PC-3 (cell line): ENCODE data around the gene TAS1R3. TPM values are rescaled to one million over a fixed set of nuclear protein-coding genes. Genes with fewer than 3 reads are reported as not detected.

Experiments
- ATAC-seq: fragments of 200-7000 bp; cut with Tn5 transposase; 2 replicates; pipeline ENCODE4 v1.9.1; 2020; ENCODE audit warnings: mild to moderate bottlenecking, moderate library complexity
- BruUV-seq: library from RNA; stranded (reverse); fragments of 400-500 nt; replicated peaks from 2 replicates; lab custom pipeline; 2021; lab: Mats Ljungman, UMichigan
- CTCF ChIA-PET: fragments of 300-600 bp; sonication (Branson Sonifier 250); formaldehyde crosslinking; loops from one replicate; lab custom pipeline; 2022; ENCODE audit warnings: antibody characterized with exemption; lab: Charles Lee
- POLR2A ChIA-PET: fragments of 300-600 bp; sonication (Branson Sonifier 250); formaldehyde crosslinking; loops from one replicate; lab custom pipeline; 2022; ENCODE audit warnings: antibody characterized with exemption; ENCODE audit not compliant: unreplicated experiment; lab: Charles Lee
- DNase-seq: peaks from one replicate; pipeline ENCODE4 v3.0.0-alpha.2; 2015
- H2AFZ ChIP-seq: fragments of 300-600 bp; sonication (generic); 2 replicates; pipeline ENCODE4 v1.6.0; 2016; ENCODE audit warnings: antibody characterized with exemption, low read length
- H3F3A ChIP-seq: fragments of 300-600 bp; sonication (generic); one replicate; pipeline ENCODE4 v1.6.0; 2017; ENCODE audit warnings: antibody characterized with exemption, low read length, control low read depth, mild to moderate bottlenecking; ENCODE audit not compliant: unreplicated experiment
- H3K27ac ChIP-seq: fragments of 300-600 bp; sonication (generic); 2 replicates; pipeline ENCODE4 v1.5.1; 2016; ENCODE audit warnings: mild to moderate bottlenecking, low read length
- H3K27me3 ChIP-seq: fragments of 300-600 bp; sonication (generic); 2 replicates; pipeline ENCODE4 v1.6.1; 2016; ENCODE audit warnings: low read length, mixed read lengths
- H3K36me3 ChIP-seq: fragments of 300-600 bp; sonication (generic); 2 replicates; pipeline ENCODE4 v1.6.1; 2016; ENCODE audit warnings: low read depth, mixed run types, low read length, mixed read lengths
- H3K4me1 ChIP-seq: fragments of 300-600 bp; sonication (generic); 2 replicates; pipeline ENCODE4 v1.5.1; 2016; ENCODE audit warnings: low read length; ENCODE audit not compliant: insufficient read depth
- H3K4me2 ChIP-seq: fragments of 300-600 bp; sonication (generic); 2 replicates; pipeline ENCODE4 v1.6.0; 2016; ENCODE audit warnings: low read length
- H3K4me3 ChIP-seq: fragments of 300-600 bp; sonication (generic); 2 replicates; pipeline ENCODE4 v1.5.1; 2016; ENCODE audit warnings: mild to moderate bottlenecking, low read length, mixed read lengths
- H3K79me2 ChIP-seq: fragments of 300-600 bp; sonication (generic); 2 replicates; pipeline ENCODE4 v1.6.1; 2017; ENCODE audit warnings: low read length, mixed read lengths
- H3K9ac ChIP-seq: fragments of 300-600 bp; sonication (generic); 2 replicates; pipeline ENCODE4 v1.6.0; 2016; ENCODE audit warnings: mild to moderate bottlenecking, low read length
- H3K9me2 ChIP-seq: fragments of 300-600 bp; sonication (generic); replicated peaks from 2 replicates; pipeline ENCODE4 v1.6.1; 2016; ENCODE audit warnings: mixed run types, low read length, mixed read lengths
- H3K9me3 ChIP-seq: fragments of 300-600 bp; sonication (generic); 2 replicates; pipeline ENCODE4 v1.6.1; 2016; ENCODE audit warnings: low read length, mixed read lengths
- H4K20me1 ChIP-seq: fragments of 300-600 bp; sonication (generic); 2 replicates; pipeline ENCODE4 v1.6.1; 2016; ENCODE audit warnings: low read length, mixed read lengths
- EZH2 ChIP-seq: fragments of 300-600 bp; sonication (generic); IDR thresholded peaks from one replicate; pipeline ENCODE4 v1.6.1; 2017; ENCODE audit warnings: antibody characterized with exemption, mild to moderate bottlenecking, low read length; ENCODE audit not compliant: unreplicated experiment
- EZH2phosphoT487 ChIP-seq: fragments of 300-600 bp; sonication (generic); IDR thresholded peaks from 2 replicates; pipeline ENCODE4 v1.6.1; 2018; ENCODE audit warnings: mild to moderate bottlenecking, antibody characterized with exemption, low read length, borderline replicate concordance
- intact Hi-C: fragments of 100-400 bp; cut with micrococcal nuclease; formaldehyde crosslinking; loops from 2 replicates; pipeline ENCODE4 v1.9.0; 2023
- total RNA-seq: library from RNA; depleted of rRNA; stranded (reverse); fragments of >200 nt; gene quantifications from 2 replicates; pipeline ENCODE4 v1.2.3, GENCODE V29; 2014
- TF ChIP-seq, protein P1 (sequence below): fragments of 300-600 bp; sonication (generic); conservative IDR thresholded peaks from 2 replicates; pipeline ENCODE4 v1.5.1; 2017; ENCODE audit warnings: antibody characterized with exemption, low read depth, mild to moderate bottlenecking, low read length

The TAS1R3 gene
- total RNA-seq, 1 experiment from 2014 or later = 1.9 TPM

DNA sequence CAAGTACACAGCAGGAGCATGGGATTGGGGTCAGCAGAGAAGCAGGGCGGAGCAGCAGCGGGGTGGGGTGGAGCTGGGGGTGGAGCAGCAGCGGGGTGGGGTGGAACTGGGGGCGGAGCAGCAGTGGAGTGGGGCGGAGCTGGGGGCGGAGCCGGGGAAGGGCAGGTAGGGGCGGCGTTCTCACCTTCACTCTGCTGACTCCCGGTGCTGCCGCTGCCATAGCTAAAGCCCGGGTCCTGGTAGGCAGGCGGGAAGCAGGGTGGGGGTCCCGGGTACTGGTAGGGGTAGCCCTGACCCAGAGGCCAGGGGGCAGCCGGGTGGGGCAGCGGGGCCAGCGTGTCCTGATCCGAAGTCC lies 6.7 kb downstream of the TAS1R3 start:
- Histone ChIP-seq H3K4me2 (no peak overlapping the region), H3K27ac (no peak overlapping the region), H3K27me3 (no peaks in the 10 kb centered on the region), H3K9ac (no peak overlapping the region), H3F3A (no peaks in the 10 kb centered on the region), H3K9me2 (no peaks in the 10 kb centered on the region), H4K20me1 (peaks cover 5% of the 10 kb centered on the region; the same call in 1 of the 2 replicates), H3K9me3 (no peaks in the 10 kb centered on the region), H3K4me3 (no peak overlapping the region), H3K36me3 (peaks cover 61% of the 10 kb centered on the region), H3K79me2 (peaks cover 18% of the 10 kb centered on the region), H3K4me1 (peaks cover 10% of the 10 kb centered on the region; the same call in 1 of the 2 replicates), H2AFZ (no peak overlapping the region)
- intact Hi-C loops = no loop called here
- TF ChIP-seq EZH2phosphoT487 (no peak), EZH2 (no peak)
- TF ChIP-seq, protein P1, sequence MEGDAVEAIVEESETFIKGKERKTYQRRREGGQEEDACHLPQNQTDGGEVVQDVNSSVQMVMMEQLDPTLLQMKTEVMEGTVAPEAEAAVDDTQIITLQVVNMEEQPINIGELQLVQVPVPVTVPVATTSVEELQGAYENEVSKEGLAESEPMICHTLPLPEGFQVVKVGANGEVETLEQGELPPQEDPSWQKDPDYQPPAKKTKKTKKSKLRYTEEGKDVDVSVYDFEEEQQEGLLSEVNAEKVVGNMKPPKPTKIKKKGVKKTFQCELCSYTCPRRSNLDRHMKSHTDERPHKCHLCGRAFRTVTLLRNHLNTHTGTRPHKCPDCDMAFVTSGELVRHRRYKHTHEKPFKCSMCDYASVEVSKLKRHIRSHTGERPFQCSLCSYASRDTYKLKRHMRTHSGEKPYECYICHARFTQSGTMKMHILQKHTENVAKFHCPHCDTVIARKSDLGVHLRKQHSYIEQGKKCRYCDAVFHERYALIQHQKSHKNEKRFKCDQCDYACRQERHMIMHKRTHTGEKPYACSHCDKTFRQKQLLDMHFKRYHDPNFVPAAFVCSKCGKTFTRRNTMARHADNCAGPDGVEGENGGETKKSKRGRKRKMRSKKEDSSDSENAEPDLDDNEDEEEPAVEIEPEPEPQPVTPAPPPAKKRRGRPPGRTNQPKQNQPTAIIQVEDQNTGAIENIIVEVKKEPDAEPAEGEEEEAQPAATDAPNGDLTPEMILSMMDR = no peak
- DNase-seq (peak; percentile 53), ATAC-seq (peak; percentile 23)
- no TSS peak for BruUV-seq
- POLR2A ChIA-PET = no interaction called here
- CTCF ChIA-PET = interaction anchor here (0.7 kb wide), 1 partner anchor 19 kb away, joined by 3 read pairs; no protein-coding TSS in a partner anchor

GRCh38 chr1:1338278-1338677 lies 7.2 kb downstream of the TAS1R3 start:
- Histone ChIP-seq H3K9me3 (no peaks in the 10 kb centered on the region), H2AFZ (no peak overlapping the region), H3K4me2 (no peak overlapping the region), H3K9ac (no peak overlapping the region), H3K9me2 (no peaks in the 10 kb centered on the region), H4K20me1 (peaks cover 5% of the 10 kb centered on the region; the same call in 1 of the 2 replicates), H3K79me2 (peaks cover 23% of the 10 kb centered on the region), H3K4me3 (no peak overlapping the region), H3K4me1 (peaks cover 7% of the 10 kb centered on the region; the same call in 1 of the 2 replicates), H3F3A (no peaks in the 10 kb centered on the region), H3K27me3 (no peaks in the 10 kb centered on the region), H3K27ac (no peak overlapping the region), H3K36me3 (peaks cover 62% of the 10 kb centered on the region)
- intact Hi-C loops = no loop called here
- ATAC-seq (no peak), DNase-seq (no peak)
- ChIA-PET POLR2A (no interaction called here), CTCF (interaction anchor here (0.7 kb wide), 1 partner anchor 20 kb away, joined by 3 read pairs; no protein-coding TSS in a partner anchor)
- BruUV-seq = no TSS peak
- TF ChIP-seq EZH2phosphoT487 (no peak), EZH2 (no peak)
- TF ChIP-seq, protein P1 = no peak

DNA sequence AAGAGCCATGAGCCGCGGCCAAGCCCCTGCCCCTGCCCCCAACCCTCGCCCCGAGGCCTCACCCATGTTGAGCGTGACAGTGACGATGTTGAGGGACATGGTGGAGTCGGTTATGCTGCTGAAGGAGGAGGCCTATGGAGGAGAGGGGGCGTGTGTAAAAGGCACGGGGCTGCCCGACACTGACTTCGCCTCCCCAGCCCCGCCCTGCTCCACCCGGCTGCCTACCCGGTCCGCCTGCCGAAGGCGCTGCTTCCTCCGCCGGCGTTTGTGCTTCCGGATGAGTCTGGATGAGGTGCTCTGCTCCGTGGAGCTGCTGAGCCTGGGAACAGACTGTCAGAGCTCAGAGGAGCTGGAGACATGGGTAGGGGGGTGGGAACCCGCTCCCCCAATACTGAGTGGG lies 9.1 kb downstream of the TAS1R3 start:
- peaks cover 41% of the 10 kb centered on the region for H3K79me2 ChIP-seq
- H3K4me3 ChIP-seq = no peak overlapping the region
- intact Hi-C loops = no loop called here
- no TSS peak for BruUV-seq
- H3F3A ChIP-seq = no peaks in the 10 kb centered on the region
- no peaks in the 10 kb centered on the region for H3K9me2 ChIP-seq
- ChIA-PET POLR2A (no interaction called here), CTCF (no interaction called here)
- no peak overlapping the region for H2AFZ ChIP-seq
- ATAC-seq (no peak), DNase-seq (no peak)
- no peak overlapping the region for H3K27ac ChIP-seq
- H3K27me3 ChIP-seq = no peaks in the 10 kb centered on the region
- peaks cover 62% of the 10 kb centered on the region for H3K36me3 ChIP-seq
- no peaks in the 10 kb centered on the region for H3K9me3 ChIP-seq
- H3K9ac ChIP-seq = no peak overlapping the region
- no peak overlapping the region for H3K4me2 ChIP-seq
- H4K20me1 ChIP-seq = peaks cover 5% of the 10 kb centered on the region; the same call in 1 of the 2 replicates
- TF ChIP-seq EZH2phosphoT487 (no peak), EZH2 (no peak)
- peaks cover 20% of the 10 kb centered on the region for H3K4me1 ChIP-seq
